ENCODE measurements around the gene HSBP1.
A peak's percentile ranks its signal among the peaks of the same experiment; 100 is the strongest.

The HSBP1 gene

GRCh38 chr16:83804366-83804765 is 3.4 kb upstream of the HSBP1 start:
- DNase-seq: no peak

GRCh38 chr16:83806036-83806435 is 1.7 kb upstream of the HSBP1 start:
- DNase-seq: no peak

- no peak for DNase-seq
These were observed 1.0 kb upstream of the HSBP1 start for GRCh38 chr16:83806731-83807130.

GRCh38 chr16:83807327-83807709 is 460 bp upstream of the HSBP1 start:
- DNase-seq: no peak

GRCh38 chr16:83808573-83809014 is 816 bp downstream of the HSBP1 start:
- no peak for DNase-seq

- DNase-seq: no peak
These were observed 1.3 kb downstream of the HSBP1 start for GRCh38 chr16:83809092-83809491.

GRCh38 chr16:83810901-83811300 is 3.1 kb downstream of the HSBP1 start:
- no peak for DNase-seq

- DNase-seq: peak; percentile 38
These were observed 6.3 kb downstream of the HSBP1 start for GRCh38 chr16:83813823-83814658.

- DNase-seq: no peak
These were observed 6.8 kb downstream of the HSBP1 start for GRCh38 chr16:83814659-83814985.

- no peak for DNase-seq
These were observed 9.2 kb downstream of the HSBP1 start for GRCh38 chr16:83817022-83817421.

GRCh38 chr16:83818276-83818675 is 10.5 kb downstream of the HSBP1 start:
- DNase-seq: no peak

GRCh38 chr16:83819361-83819760 is 11.6 kb downstream of the HSBP1 start:
- DNase-seq: no peak

- DNase-seq: peak; percentile 93
These were observed 18.6 kb downstream of the HSBP1 start for GRCh38 chr16:83826146-83826913.

- no peak for DNase-seq
These were observed 22.5 kb downstream of the HSBP1 start for GRCh38 chr16:83830091-83830768.

- no peak for DNase-seq
These were observed 23.1 kb downstream of the HSBP1 start for GRCh38 chr16:83830769-83831455.

- no peak for DNase-seq
These were observed 23.7 kb downstream of the HSBP1 start for GRCh38 chr16:83831456-83831987.

GRCh38 chr16:83833921-83834320 is 26.1 kb downstream of the HSBP1 start:
- no peak for DNase-seq

GRCh38 chr16:83835586-83836566 is 28.1 kb downstream of the HSBP1 start:
- DNase-seq: no peak

- no peak for DNase-seq
These were observed 29.8 kb downstream of the HSBP1 start for GRCh38 chr16:83837566-83837965.

- no peak for DNase-seq
These were observed 30.4 kb downstream of the HSBP1 start for GRCh38 chr16:83838151-83838550.

- DNase-seq: no peak
These were observed 31.8 kb downstream of the HSBP1 start for GRCh38 chr16:83839561-83839960.

All from activated CD8-positive, alpha-beta memory T cell treated with anti-CD3 and anti-CD28 coated beads for 24 hours (primary cell).